Spleen (tissue), 11 donors: Measurements from ENCODE around the gene KRT33B. TPM values are rescaled to one million over a fixed set of nuclear protein-coding genes. Genes with fewer than 3 reads are reported as not detected.

Experiments used
- DNase-seq: peaks from one replicate; pipeline ENCODE4 v3.0.0-alpha.2; 2020
- H3K27ac ChIP-seq, 8 donors: fragments of 200-600 bp; sonication (generic) in 7 of 8; 1 replicate in 4 of 8; 2 replicates in 4 of 8; pipeline versions ENCODE4 v1.5.0 to v1.8.0; 2016 to 2021; ENCODE audit warnings: inconsistent platforms in 4 of 8, mild to moderate bottlenecking in 4 of 8, moderate library complexity in 1 of 8
- H3K27me3 ChIP-seq, 7 donors: fragments of 200-600 bp; sonication (generic) in 6 of 7; replicated peaks in 1 of 7; 1 replicate in 4 of 7; 2 replicates in 3 of 7; pipeline versions ENCODE4 v1.5.0 to v1.8.0; 2016 to 2021; ENCODE audit warnings: inconsistent platforms in 3 of 7, mild to moderate bottlenecking in 1 of 7
- H3K36me3 ChIP-seq, 6 donors: fragments of 200-600 bp; sonication (generic) in 5 of 6; 1 replicate in 4 of 6; 2 replicates in 2 of 6; pipeline versions ENCODE4 v1.5.0 to v1.8.0; 2016 to 2021; ENCODE audit warnings: inconsistent platforms in 2 of 6
- H3K4me1 ChIP-seq, 6 donors: fragments of 200-600 bp; sonication (generic) in 5 of 6; 1 replicate in 3 of 6; 2 replicates in 3 of 6; pipeline versions ENCODE4 v1.5.0 to v1.8.0; 2016 to 2021; ENCODE audit warnings: inconsistent platforms in 3 of 6
- H3K4me3 ChIP-seq, 8 donors: fragments of 200-600 bp; sonication (generic) in 7 of 8; 1 replicate in 4 of 8; 2 replicates in 4 of 8; pipeline versions ENCODE4 v1.5.0 to v1.8.0; 2016 to 2021; ENCODE audit warnings: inconsistent platforms in 4 of 8, mild to moderate bottlenecking in 4 of 8, moderate library complexity in 2 of 8
- H3K9me3 ChIP-seq, 8 donors: fragments of 200-600 bp; sonication (generic) in 7 of 8; 1 replicate in 4 of 8; 2 replicates in 4 of 8; pipeline versions ENCODE4 v1.5.0 to v1.8.0; 2016 to 2021; ENCODE audit warnings: inconsistent platforms in 4 of 8
- CTCF ChIP-seq, 11 experiments: fragments of 200-600 bp in 7 of 11; fragments of 450-650 bp in 4 of 11; sonication (generic) in 4 of 11; IDR thresholded peaks in 8 of 11; conservative IDR thresholded peaks in 3 of 11; 1 replicate in 7 of 11; 2 replicates in 4 of 11; pipeline versions ENCODE4 v1.4.0 to v1.8.0; 2016 to 2021; ENCODE audit warnings: antibody characterized with exemption in 11 of 11, inconsistent platforms in 4 of 11, mild to moderate bottlenecking in 1 of 11
- POLR2A ChIP-seq, 3 donors: fragments of 450-650 bp; IDR thresholded peaks; one replicate each; pipeline ENCODE4 v1.5.1; 2017; ENCODE audit warnings: antibody characterized with exemption in 3 of 3, mild to moderate bottlenecking in 1 of 3
- POLR2AphosphoS5 ChIP-seq, 3 donors: sonication (generic); formaldehyde crosslinking; IDR thresholded peaks; one replicate each; pipeline ENCODE4 v1.5.1; 2017; ENCODE audit warnings: antibody characterized with exemption in 3 of 3
- WGBS, 5 donors: extraction: QIAGEN DNeasy Blood & Tissue Kit in 3 of 5; methylation state at CpG; one replicate each; pipeline versions ENCODE4 v1.1.5 to v1.1.7; 2013 to 2018; 5-methylcytosine and 5-hydroxymethylcytosine counted together
- intact Hi-C: fragments of 100-400 bp; cut with DNase I; formaldehyde crosslinking; loops from one replicate; pipeline ENCODE4 v1.15.0; 2023; ENCODE audit warnings: low total_unique reads
- polyA plus RNA-seq, 3 donors: library from polyadenylated mRNA; stranded (reverse); fragments of 200-250 nt; gene quantifications; one replicate each; pipeline ENCODE4 v1.2.1, GENCODE V29; 2013
- total RNA-seq, 7 donors: library from RNA; depleted of rRNA in 3 of 7; stranded (reverse); fragments of >200 nt in 3 of 7; fragmentation: NEBNext Ultra II Directional in 4 of 7; extraction: Animal tissue kit (Norgen Biotek cat#: 25700) in 4 of 7; gene quantifications; one replicate each; pipeline versions ENCODE4 v1.1.0 to v1.2.1, GENCODE V29; 2016 to 2021
- donor health status: healthy with polysubstance abuse.
- donor health status: DM: no; HTN: no; CAD: no; lungs with moderate emphysema.
- donor health status: DM: no; HTN: no; CAD: no.
- donor health status: Bipolar disorder and iron deficiency.
- donor health status: healthy.
- donor health status: DM: no; HTN: no; CAD: no.
- donor health status: DM: yes; HTN: yes; CAD: no.

The KRT33B gene
- total and polyA plus RNA-seq, 10 donors = not detected

- peaks cover 0 to 6% (median 0%) of the 10 kb centered on the region in 6 donors for H3K4me1 ChIP-seq
- no peak for TF ChIP-seq POLR2A (IDR thresholded peaks at IDR 0.05)
- TF ChIP-seq CTCF (IDR thresholded peaks at IDR 0.05 in 8 of 11, conservative IDR thresholded peaks at IDR 0.05 in 3 of 11) = peak; percentile 59 to 82 (median 75)
- H3K4me3 ChIP-seq = no peak overlapping the region
- no peak for DNase-seq
- intact Hi-C loops = loop anchor here (10.0 kb wide), 1 partner anchor 517 kb away; no protein-coding TSS in a partner anchor
- H3K9me3 ChIP-seq = peaks cover 0 to 18% (median 16%) of the 10 kb centered on the region in 8 donors
- WGBS, 5 donors = 34 to 43% (median 37%) methylated on average over 5 of the region's 5 CpGs
- no peaks in the 10 kb centered on the region for H3K27me3 ChIP-seq
- H3K36me3 ChIP-seq = no peaks in the 10 kb centered on the region
- H3K27ac ChIP-seq = no peak overlapping the region
Measured at GRCh38 chr17:41322094-41322902, 47.3 kb downstream of the KRT33B start.

- 41 to 72% (median 59%) methylated on average over 2 of the region's 2 CpGs for WGBS, 5 donors
- no peak overlapping the region for H3K27ac ChIP-seq
- H3K27me3 ChIP-seq = peaks cover 0 to 14% (median 0%) of the 10 kb centered on the region in 7 donors
- H3K4me1 ChIP-seq = peaks cover 0 to 6% (median 0%) of the 10 kb centered on the region in 6 donors
- DNase-seq = no peak
- H3K9me3 ChIP-seq = peaks cover 0 to 18% (median 16%) of the 10 kb centered on the region in 8 donors
- intact Hi-C loops = no loop called here
- H3K36me3 ChIP-seq = no peaks in the 10 kb centered on the region
- no peak overlapping the region for H3K4me3 ChIP-seq
- no peak for TF ChIP-seq CTCF (IDR thresholded peaks at IDR 0.05 in 8 of 11, conservative IDR thresholded peaks at IDR 0.05 in 3 of 11)
Measured at GRCh38 chr17:41318231-41318630, 51.4 kb downstream of the KRT33B start.

GRCh38 chr17:41315814-41316445 lies 53.7 kb downstream of the KRT33B start:
- WGBS, 5 donors = 75 to 87% (median 82%) methylated on average over 13 to 17 of the region's 17 CpGs

More at GRCh38 chr17:41315814-41316445, 53.7 kb downstream of the KRT33B start:
- H3K36me3 ChIP-seq = no peaks in the 10 kb centered on the region
- H3K4me1 ChIP-seq = no peaks in the 10 kb centered on the region
- no peak for TF ChIP-seq POLR2AphosphoS5 (IDR thresholded peaks at IDR 0.05)
- TF ChIP-seq POLR2A (IDR thresholded peaks at IDR 0.05) = no peak
- TF ChIP-seq CTCF (IDR thresholded peaks at IDR 0.05 in 8 of 11, conservative IDR thresholded peaks at IDR 0.05 in 3 of 11) = no peak
- intact Hi-C loops = no loop called here
- DNase-seq = no peak
- H3K9me3 ChIP-seq = peaks cover 0 to 18% (median 16%) of the 10 kb centered on the region in 8 donors
- H3K27me3 ChIP-seq = peaks cover 0 to 14% (median 0%) of the 10 kb centered on the region in 7 donors
- no peak overlapping the region for H3K4me3 ChIP-seq
- no peak overlapping the region for H3K27ac ChIP-seq
